H9 (cell line): ENCODE measurements around the gene ITPK1. TPM values are rescaled to one million over a fixed set of nuclear protein-coding genes. Genes with fewer than 3 reads are reported as not detected.
A peak's percentile ranks its signal among the peaks of the same experiment; 100 is the strongest.

Experiments
- DNase-seq: peaks from one replicate; pipeline ENCODE4 v3.0.0-alpha.2; 2017
- H2AFZ ChIP-seq: one replicate; pipeline ENCODE4 v1.6.1; 2013; ENCODE audit warnings: mild to moderate bottlenecking, low read length, control low read depth, moderate library complexity
- H2AK5ac ChIP-seq: 2 replicates; pipeline ENCODE4 v1.6.1; 2013; ENCODE audit warnings: low read length, control low read depth, mixed read lengths; ENCODE audit not compliant: insufficient read length
- H2BK120ac ChIP-seq: one replicate; pipeline ENCODE4 v1.6.1; 2013; ENCODE audit warnings: low read depth, mild to moderate bottlenecking, low read length, control low read depth, inconsistent platforms; ENCODE audit not compliant: poor library complexity, severe bottlenecking
- H2BK12ac ChIP-seq: 2 replicates; pipeline ENCODE4 v1.6.1; 2013; ENCODE audit warnings: low read length, control low read depth, mixed read lengths, low read depth; ENCODE audit not compliant: insufficient read length
- H2BK15ac ChIP-seq: 2 replicates; pipeline ENCODE4 v1.6.1; 2013; ENCODE audit warnings: low read depth, low read length, control low read depth
- H2BK20ac ChIP-seq: one replicate; pipeline ENCODE4 v1.6.1; 2013; ENCODE audit warnings: low read depth, mild to moderate bottlenecking, low read length, control low read depth, inconsistent platforms; ENCODE audit not compliant: poor library complexity, severe bottlenecking
- H2BK5ac ChIP-seq: 2 replicates; pipeline ENCODE4 v1.6.1; 2013; ENCODE audit warnings: low read length, control low read depth, mixed read lengths; ENCODE audit not compliant: insufficient read length
- H3K14ac ChIP-seq: 2 replicates; pipeline ENCODE4 v1.6.1; 2013; ENCODE audit warnings: low read length, control low read depth; ENCODE audit not compliant: insufficient read depth
- H3K18ac ChIP-seq: 2 replicates; pipeline ENCODE4 v1.6.1; 2013; ENCODE audit warnings: low read depth, mild to moderate bottlenecking, mixed read lengths, low read length, control low read depth; ENCODE audit not compliant: insufficient read length
- H3K23ac ChIP-seq: 2 replicates; pipeline ENCODE4 v1.6.1; 2013; ENCODE audit warnings: low read length, control low read depth, mixed read lengths, low read depth; ENCODE audit not compliant: insufficient read length
- H3K23me2 ChIP-seq: 2 replicates; pipeline ENCODE4 v1.6.1; 2013; ENCODE audit warnings: low read depth, mild to moderate bottlenecking, mixed read lengths, low read length, control low read depth; ENCODE audit not compliant: insufficient read length, poor library complexity, severe bottlenecking
- H3K27ac ChIP-seq: 2 replicates; pipeline ENCODE4 v1.5.1; 2013; ENCODE audit warnings: low read length, control low read depth, mixed read lengths, low read depth; ENCODE audit not compliant: insufficient read length
- H3K27me3 ChIP-seq: 2 replicates; pipeline ENCODE4 v1.6.1; 2013; ENCODE audit warnings: low read length, control low read depth, inconsistent platforms; ENCODE audit not compliant: insufficient read depth
- H3K4ac ChIP-seq: 2 replicates; pipeline ENCODE4 v1.6.1; 2013; ENCODE audit warnings: low read depth, mild to moderate bottlenecking, control low read depth, inconsistent platforms, low read length, moderate library complexity
- H3K4me1 ChIP-seq: 2 replicates; pipeline ENCODE4 v1.6.1; 2013; ENCODE audit warnings: low read length, control low read depth, inconsistent platforms; ENCODE audit not compliant: insufficient read depth
- H3K4me2 ChIP-seq: 2 replicates; pipeline ENCODE4 v1.6.1; 2013; ENCODE audit warnings: low read length, control low read depth, mixed read lengths; ENCODE audit not compliant: insufficient read length, insufficient read depth
- H3K56ac ChIP-seq: 2 replicates; pipeline ENCODE4 v1.6.1; 2013; ENCODE audit warnings: low read depth, mild to moderate bottlenecking, mixed read lengths, low read length, control low read depth; ENCODE audit not compliant: insufficient read length
- H3K79me1 ChIP-seq: 2 replicates; pipeline ENCODE4 v1.6.1; 2013; ENCODE audit warnings: low read depth, mild to moderate bottlenecking, moderate library complexity, low read length, control low read depth, inconsistent platforms; ENCODE audit not compliant: insufficient read depth, poor library complexity, severe bottlenecking
- H3K79me2 ChIP-seq: 2 replicates; pipeline ENCODE4 v1.6.1; 2013; ENCODE audit warnings: low read length, control low read depth, inconsistent platforms; ENCODE audit not compliant: insufficient read depth
- H3K9ac ChIP-seq: 2 replicates; pipeline ENCODE4 v1.6.1; 2013; ENCODE audit warnings: low read length, control low read depth, mixed read lengths; ENCODE audit not compliant: insufficient read length; ENCODE audit errors: extremely low read depth
- H3K9me3 ChIP-seq: one replicate; pipeline ENCODE4 v1.6.1; 2013; ENCODE audit warnings: low read depth, low read length, inconsistent platforms; ENCODE audit not compliant: control insufficient read depth
- H3T11ph ChIP-seq: one replicate; pipeline ENCODE4 v1.6.1; 2013; ENCODE audit warnings: mild to moderate bottlenecking, low read length, control low read depth, inconsistent platforms
- H4K20me1 ChIP-seq: one replicate; pipeline ENCODE4 v1.6.1; 2013; ENCODE audit not compliant: control insufficient read depth, insufficient read length, insufficient read depth
- H4K5ac ChIP-seq: 2 replicates; pipeline ENCODE4 v1.6.1; 2013; ENCODE audit warnings: low read depth, mild to moderate bottlenecking, mixed read lengths, low read length, control low read depth; ENCODE audit not compliant: insufficient read length
- H4K8ac ChIP-seq: replicated peaks from 2 replicates; pipeline ENCODE4 v1.6.1; 2013; ENCODE audit warnings: low read length, control low read depth, mixed read lengths, low read depth; ENCODE audit not compliant: insufficient read length
- H4K91ac ChIP-seq: 2 replicates; pipeline ENCODE4 v1.6.1; 2013; ENCODE audit warnings: low read depth, mild to moderate bottlenecking, moderate library complexity, mixed read lengths, low read length, control low read depth; ENCODE audit not compliant: insufficient read length
- H3K27ac Mint-ChIP-seq, 3 experiments: 2 replicates in 2 of 3; 3 replicates in 1 of 3; pipeline ENCODE4 v1.8.0; 2020 to 2021; ENCODE audit warnings: mixed read lengths in 3 of 3, mild to moderate bottlenecking in 1 of 3, moderate library complexity in 1 of 3
- H3K27me3 Mint-ChIP-seq: 2 replicates; pipeline ENCODE4 v1.8.0; 2021; ENCODE audit warnings: low read depth, mild to moderate bottlenecking, moderate library complexity, mixed read lengths
- H3K36me3 Mint-ChIP-seq, 3 experiments: 2 replicates in 2 of 3; 3 replicates in 1 of 3; pipeline ENCODE4 v1.8.0; 2020 to 2021; ENCODE audit warnings: low read depth in 3 of 3, mixed read lengths in 3 of 3; ENCODE audit not compliant: insufficient read depth in 1 of 3
- H3K4me1 Mint-ChIP-seq, 2 experiments: 2 replicates each; pipeline ENCODE4 v1.8.0; 2020; ENCODE audit warnings: mixed read lengths in 2 of 2
- H3K4me3 Mint-ChIP-seq, 2 experiments: 2 replicates in 1 of 2; 3 replicates in 1 of 2; pipeline ENCODE4 v1.8.0; 2020 to 2021; ENCODE audit warnings: mild to moderate bottlenecking in 2 of 2, mixed read lengths in 2 of 2, moderate library complexity in 1 of 2
- H3K9me3 Mint-ChIP-seq, 2 experiments: 2 replicates in 1 of 2; 3 replicates in 1 of 2; pipeline ENCODE4 v1.8.0; 2020; ENCODE audit warnings: mild to moderate bottlenecking in 2 of 2, mixed read lengths in 2 of 2, moderate library complexity in 1 of 2
- WGBS: extraction: QIAGEN DNeasy Blood & Tissue Kit; methylation state at CpG from one replicate; pipeline ENCODE4 v1.1.7; 2013; ENCODE audit warnings: missing lambda C conversion rate, low lambda C conversion rate, mixed read lengths; ENCODE audit not compliant: insufficient read length; ENCODE audit errors: extremely low coverage; 5-methylcytosine and 5-hydroxymethylcytosine counted together
- total RNA-seq: library from RNA; stranded (reverse); gene quantifications from 2 replicates; pipeline ENCODE4 v1.2.1, GENCODE V29; 2021
- TF ChIP-seq, protein P1 (sequence below): fragments of 200-600 bp; sonication (generic); conservative IDR thresholded peaks from 3 replicates; pipeline ENCODE4 v1.8.0; 2021; ENCODE audit warnings: antibody characterized with exemption, mild to moderate bottlenecking

Gene ITPK1
- total RNA-seq, 1 experiment from 2014 or later = 92.7 TPM

DNA sequence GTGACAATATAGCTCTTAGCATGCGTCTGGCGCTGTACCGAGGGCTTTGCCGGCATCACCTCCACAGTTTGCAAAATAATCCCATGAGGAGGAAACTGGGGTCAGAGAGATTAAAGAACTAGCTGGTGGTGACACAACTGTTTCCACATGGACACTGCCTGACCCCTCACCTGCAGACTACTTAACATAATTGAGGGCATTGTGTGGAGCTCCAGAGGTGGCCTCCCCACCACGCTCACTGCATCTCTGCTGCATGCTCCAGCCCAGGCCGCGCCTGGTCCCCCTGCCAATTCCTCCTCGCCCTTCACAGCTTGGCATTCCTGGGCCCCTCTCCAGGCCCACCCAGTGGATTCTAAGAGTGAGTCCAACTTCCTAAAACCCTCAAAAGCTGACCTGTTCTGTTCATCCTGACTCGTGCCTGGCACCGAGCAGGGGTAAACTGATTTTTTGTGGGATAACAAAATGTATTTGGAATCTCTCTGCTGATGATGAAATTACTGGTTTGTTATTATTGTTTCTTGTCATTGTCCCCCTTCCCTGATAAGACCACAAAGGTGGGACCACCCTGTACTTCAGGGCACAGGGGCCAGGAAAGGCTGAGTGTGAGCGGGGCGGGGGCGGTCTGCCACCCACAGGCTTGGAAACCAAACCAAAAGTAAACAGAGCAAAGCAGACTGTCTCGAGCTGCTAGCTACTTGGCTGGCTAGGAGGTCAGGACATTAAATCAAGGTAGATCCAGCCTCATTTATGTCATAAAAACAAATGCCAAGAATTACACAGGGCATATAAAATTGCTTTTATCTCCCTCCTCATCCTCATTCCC is 152.2 kb downstream of the ITPK1 start:
- Histone ChIP-seq H3K79me2 (peaks cover 5% of the 10 kb centered on the region; the same call in 1 of the 2 replicates), H3K27ac (no peak overlapping the region), H4K5ac (no peak overlapping the region), H3K23me2 (no peaks in the 10 kb centered on the region), H4K8ac (no peak overlapping the region), H3K79me1 (no peaks in the 10 kb centered on the region), H3T11ph (no peak overlapping the region), H2AFZ (no peak overlapping the region), H3K9ac (no peak overlapping the region), H2BK20ac (no peak overlapping the region), H4K20me1 (no peaks in the 10 kb centered on the region), H2BK15ac (no peak overlapping the region), H3K9me3 (no peaks in the 10 kb centered on the region), H2BK120ac (no peak overlapping the region), H3K27me3 (no peaks in the 10 kb centered on the region), H2BK12ac (no peak overlapping the region), H4K91ac (no peak overlapping the region), H3K23ac (no peak overlapping the region), H3K4me2 (no peak overlapping the region), H3K14ac (no peak overlapping the region), H2BK5ac (no peak overlapping the region), H2AK5ac (no peak overlapping the region), H3K56ac (no peak overlapping the region), H3K4me1 (no peaks in the 10 kb centered on the region), H3K4ac (no peak overlapping the region), H3K18ac (no peak overlapping the region)
- Mint-ChIP-seq H3K27ac (peak overlapping the region in 2 of 3 experiments; percentile 47 to 95; a peak in 3 of 7 replicates), H3K36me3 (peaks cover 16 to 28% (median 17%) of the 10 kb centered on the region in 3 experiments), H3K9me3 (peaks cover 6 to 16% of the 10 kb centered on the region in 2 experiments), H3K27me3 (no peaks in the 10 kb centered on the region), H3K4me1 (peaks cover 25 to 27% of the 10 kb centered on the region in 2 experiments), H3K4me3 (no peak overlapping the region)
- WGBS = no CpG with 5 or more reads among the region's 14 CpGs
- no peak for DNase-seq
- TF ChIP-seq, protein P1, sequence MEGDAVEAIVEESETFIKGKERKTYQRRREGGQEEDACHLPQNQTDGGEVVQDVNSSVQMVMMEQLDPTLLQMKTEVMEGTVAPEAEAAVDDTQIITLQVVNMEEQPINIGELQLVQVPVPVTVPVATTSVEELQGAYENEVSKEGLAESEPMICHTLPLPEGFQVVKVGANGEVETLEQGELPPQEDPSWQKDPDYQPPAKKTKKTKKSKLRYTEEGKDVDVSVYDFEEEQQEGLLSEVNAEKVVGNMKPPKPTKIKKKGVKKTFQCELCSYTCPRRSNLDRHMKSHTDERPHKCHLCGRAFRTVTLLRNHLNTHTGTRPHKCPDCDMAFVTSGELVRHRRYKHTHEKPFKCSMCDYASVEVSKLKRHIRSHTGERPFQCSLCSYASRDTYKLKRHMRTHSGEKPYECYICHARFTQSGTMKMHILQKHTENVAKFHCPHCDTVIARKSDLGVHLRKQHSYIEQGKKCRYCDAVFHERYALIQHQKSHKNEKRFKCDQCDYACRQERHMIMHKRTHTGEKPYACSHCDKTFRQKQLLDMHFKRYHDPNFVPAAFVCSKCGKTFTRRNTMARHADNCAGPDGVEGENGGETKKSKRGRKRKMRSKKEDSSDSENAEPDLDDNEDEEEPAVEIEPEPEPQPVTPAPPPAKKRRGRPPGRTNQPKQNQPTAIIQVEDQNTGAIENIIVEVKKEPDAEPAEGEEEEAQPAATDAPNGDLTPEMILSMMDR = no peak
